NCI-H2171 treated with DMSO at 0.1 percent for 48 hours (cell line): ENCODE measurements around the gene POSTN.

Experiments used
- DNase-seq: peaks from one replicate; lab custom pipeline; 2025; lab: John Stamatoyannopoulos, UW

POSTN gene

DNA sequence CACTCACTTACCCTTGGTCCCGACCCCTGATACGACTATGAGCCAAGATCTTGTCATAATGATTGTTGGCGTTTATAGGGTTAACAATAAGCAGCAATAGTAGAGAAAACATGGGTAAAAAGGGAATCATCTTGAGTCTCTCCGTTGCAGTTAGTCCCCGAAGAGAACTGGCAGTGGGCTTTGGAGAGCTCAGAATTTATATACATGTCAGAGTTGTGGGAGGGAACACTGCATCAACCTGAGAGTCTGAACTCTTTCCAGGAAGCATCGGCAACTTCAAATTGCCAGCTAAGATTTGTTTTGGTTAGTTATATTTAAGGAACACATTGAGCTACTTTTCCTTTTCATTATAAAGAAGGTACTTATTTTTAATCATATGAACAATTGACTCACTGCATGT is at the start of gene POSTN:
Gene POSTN, minus strand, starts transcription at position 172 of the 400 bp plus-strand sequence. Its CDS starts 42 bp downstream, at position 130.
- no peak for DNase-seq

GRCh38 chr13:37647031-37647650 is 48.6 kb upstream of the POSTN start:
- DNase-seq: no peak

- DNase-seq: no peak
Observed at GRCh38 chr13:37646531-37646930, 48.0 kb upstream of the POSTN start.

DNA sequence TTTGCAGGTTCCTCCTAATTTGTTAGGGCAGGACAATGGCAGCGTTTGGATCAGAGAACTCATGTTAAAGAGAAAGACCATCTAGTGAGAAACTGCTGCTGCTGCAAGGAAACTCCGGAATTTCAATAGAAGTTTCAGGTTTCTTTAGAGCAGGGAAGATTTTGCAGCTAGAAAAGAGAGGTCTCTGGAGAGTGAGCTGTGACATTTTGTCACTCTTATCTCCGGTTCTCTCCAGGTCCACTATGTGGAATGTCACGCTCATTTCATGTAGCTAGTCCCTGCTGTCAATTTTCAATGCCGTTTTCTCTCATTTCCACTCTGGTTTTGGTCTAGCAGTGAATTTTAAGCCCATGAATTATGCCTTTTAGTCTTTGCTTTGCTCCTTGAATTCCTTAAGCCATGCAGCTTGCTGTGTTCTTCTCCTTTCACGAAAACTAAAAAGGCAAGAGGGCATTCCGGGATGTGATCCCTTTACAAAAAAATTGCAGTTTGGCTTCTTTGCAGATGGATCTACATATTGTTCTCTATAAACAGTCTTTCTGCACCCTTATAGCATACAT is 46.7 kb upstream of the POSTN start:
- no peak for DNase-seq

DNA sequence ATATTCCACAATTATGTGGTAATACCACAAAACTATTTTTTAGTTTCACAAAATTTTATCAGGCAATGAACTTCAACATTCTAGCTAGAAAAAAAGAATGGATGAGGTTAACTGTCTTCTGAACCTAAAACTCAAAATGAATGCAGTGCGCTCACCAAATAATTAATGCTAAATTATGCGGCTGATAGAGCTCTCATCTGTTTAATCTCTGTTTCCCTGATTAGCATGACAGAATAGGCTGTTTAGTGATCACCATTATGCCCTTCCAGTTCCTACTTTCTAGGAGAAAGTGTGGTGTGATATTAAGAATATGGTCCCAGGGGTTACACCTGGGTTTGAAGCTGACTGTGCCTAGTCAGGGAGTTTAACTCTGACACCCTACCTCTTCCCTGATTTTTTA is 42.8 kb upstream of the POSTN start:
- no peak for DNase-seq

- no peak for DNase-seq
Observed at GRCh38 chr13:37640499-37640898, 41.9 kb upstream of the POSTN start.

DNA sequence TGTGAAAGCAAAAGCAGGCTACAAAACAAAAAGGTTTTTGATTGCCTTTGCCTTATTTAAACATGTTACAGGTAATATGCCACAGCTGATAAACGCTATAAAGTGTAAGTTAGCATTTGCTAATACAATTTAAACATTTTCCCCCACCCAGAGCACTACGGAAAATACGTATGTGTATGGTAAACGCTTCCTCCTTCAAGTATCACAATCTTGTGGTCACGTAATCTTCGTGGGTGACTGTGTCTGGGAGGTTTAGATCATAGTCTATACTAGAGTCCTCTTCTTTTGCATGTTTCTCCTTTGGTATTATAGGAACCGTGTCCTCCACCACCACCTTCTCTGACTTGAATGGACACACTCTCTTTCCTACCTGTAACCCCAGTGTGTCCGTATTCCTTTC is 38.1 kb upstream of the POSTN start:
- no peak for DNase-seq

- no peak for DNase-seq
Observed at GRCh38 chr13:37632294-37632693, 33.7 kb upstream of the POSTN start.

DNA sequence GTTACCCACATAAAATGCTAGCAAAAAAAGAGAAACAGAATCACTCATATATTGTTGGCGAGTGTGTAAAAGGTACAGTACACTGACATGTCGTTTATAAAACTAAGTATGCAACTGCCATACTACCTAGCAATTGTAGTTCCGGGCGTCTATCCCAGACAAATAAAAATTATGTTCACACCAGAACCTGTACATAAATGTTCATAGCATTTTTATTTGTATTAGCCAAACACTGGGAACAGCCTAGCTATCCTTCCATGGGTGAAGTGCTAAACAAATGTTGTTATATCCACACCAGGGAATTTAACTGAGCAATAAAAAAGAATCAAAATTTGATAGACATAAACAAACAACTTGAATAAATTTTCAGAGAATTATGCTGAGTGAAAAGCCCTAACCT is 28.9 kb upstream of the POSTN start:
- no peak for DNase-seq

DNA sequence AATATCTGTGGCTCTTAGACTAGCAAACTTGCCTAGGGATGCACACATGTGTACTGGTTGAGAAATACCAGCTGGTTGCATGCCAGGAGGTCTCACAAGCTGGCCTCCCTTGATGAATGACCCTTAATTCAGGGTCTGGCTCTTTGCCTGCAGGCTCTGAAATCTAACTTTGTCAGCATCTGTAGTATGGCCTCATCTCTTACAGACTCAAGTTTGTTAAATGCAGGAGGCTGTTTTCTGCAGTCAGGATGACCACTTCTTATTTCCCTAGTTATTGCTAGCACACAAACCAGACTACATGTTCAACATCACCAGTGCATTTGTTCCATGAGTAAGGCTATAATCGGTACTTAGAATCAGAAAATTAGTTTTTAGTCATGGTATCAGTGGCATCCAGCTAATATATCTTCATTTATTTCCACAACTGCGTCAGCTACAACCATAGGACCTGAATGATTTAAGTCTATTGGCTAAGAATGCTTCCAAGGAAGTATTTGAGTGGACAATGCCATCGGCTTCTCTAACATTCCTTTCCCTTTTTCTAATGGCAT is 23.3 kb upstream of the POSTN start:
- no peak for DNase-seq

DNA sequence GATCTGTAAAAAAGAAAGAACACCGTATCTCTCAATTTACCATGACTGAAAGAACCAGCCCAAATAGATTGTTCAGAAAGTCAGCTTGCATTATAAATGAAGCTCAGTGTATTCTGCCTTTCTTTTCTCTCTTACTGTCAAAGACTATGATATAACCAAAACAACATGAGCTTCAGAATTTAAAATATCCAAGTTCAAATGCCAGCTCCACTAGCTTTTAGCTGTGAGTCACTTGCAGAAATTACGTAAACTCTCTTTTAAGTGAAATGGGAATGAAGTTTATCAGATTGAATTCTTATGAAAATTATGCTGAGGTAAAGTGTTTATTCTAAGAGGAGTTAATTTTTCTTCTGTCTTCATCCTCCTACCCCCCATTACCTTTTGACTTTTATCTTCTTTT is 20.0 kb upstream of the POSTN start:
- DNase-seq: no peak

DNA sequence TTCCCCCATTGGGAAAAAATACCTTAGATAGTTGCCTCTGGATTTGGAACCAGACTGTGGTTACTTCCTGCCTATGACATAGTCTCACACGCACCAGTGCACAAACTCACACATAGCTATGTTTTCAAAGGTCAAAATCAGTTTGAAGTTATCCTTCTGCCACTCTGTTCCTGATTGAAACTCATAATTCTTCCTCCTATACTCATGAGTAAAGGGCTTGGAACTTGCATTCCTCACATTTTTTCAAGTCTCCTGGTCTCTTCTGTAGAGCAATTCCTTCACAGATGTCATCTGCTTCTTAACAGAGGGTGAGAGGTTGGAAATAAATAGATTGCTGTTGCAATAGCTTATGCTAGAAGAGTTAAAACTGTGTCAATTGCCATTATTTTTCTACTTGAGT is 18.6 kb upstream of the POSTN start:
- no peak for DNase-seq

- DNase-seq: no peak
Observed at GRCh38 chr13:37616131-37616530, 17.6 kb upstream of the POSTN start.

- DNase-seq: no peak
Observed at GRCh38 chr13:37615276-37615675, 16.7 kb upstream of the POSTN start.

DNA sequence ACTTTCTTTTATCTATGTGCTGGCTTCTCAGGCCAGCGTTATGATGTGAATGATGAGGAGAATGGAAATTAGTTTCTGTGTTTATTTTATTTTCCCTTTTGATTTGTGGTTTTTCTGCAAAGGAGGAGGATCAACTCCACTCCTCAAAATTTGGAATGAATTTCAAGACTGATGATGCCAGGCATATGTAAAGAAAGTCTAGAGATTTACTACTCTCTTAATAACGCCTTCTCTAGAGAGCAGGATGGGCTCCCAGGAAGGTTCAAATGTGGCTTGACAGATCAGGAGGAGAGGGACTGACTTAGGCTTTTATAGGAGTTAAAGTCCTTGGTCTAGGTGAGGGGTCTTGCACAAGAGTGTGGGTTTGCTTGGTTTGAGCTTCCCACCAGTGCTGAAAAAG is 15.1 kb upstream of the POSTN start:
- DNase-seq: no peak

- DNase-seq: no peak
Observed at GRCh38 chr13:37613236-37613635, 14.7 kb upstream of the POSTN start.

DNA sequence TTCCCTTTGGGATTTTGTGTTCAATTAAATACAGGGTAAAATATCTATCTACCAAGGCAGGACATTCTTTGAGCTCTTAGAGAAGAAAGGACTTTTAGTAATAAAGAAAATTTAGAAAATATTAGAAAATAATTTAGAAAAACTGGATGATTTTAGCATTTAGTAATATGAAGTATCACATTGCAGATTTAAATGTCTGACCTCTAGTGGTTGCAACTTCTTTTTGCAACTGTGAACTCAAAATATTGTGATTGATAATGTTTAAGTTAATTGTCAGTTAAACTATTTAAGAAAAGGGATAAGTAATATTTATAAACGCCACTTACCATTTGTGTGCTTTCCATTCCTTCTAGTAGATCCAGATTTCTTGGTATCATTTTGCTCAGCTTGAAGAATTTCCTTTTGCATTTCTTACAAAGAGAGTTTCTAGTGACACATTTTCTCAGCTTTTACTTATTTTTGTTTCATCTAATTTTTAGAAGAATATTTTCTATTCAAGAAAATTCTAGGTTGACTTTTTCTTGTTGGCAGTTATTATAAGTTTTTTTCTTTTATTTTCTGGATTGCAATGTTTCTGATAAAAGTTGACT is 10.3 kb upstream of the POSTN start:
- DNase-seq: no peak

DNA sequence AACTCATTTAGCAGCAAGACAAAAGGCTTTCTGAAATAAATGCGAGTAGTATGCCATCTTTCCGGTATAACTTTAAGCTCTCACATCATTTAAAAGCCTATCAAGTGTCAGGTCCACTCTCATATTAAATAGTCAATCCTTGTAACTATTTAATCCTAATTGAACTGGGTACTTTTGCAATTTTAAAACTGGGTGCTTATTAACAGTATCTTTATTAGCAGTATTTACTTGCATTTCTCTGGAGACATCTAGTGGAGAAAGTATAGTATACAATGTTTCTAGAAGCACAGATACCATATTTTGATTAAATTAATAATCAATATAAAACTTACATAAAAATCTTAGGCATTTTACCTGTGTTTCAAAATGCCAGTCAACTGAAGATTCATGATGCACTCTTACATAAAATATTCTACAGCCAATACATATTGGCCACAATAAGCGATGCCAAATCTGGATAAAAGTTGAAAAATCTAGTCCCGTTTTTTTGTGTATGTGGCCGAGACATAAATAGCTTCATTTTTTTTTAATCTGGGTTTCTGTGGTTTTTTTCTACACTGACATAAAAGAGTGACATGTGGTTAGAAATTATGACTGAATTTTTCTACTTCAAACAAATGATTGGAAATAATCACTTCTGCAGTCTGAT is 4.3 kb upstream of the POSTN start:
- DNase-seq: no peak

GRCh38 chr13:37601648-37602440 is 3.3 kb upstream of the POSTN start:
- DNase-seq: no peak

GRCh38 chr13:37599519-37599918 is 951 bp upstream of the POSTN start:
- no peak for DNase-seq

GRCh38 chr13:37597477-37598025 is 1.0 kb downstream of the POSTN start:
- no peak for DNase-seq

- DNase-seq: no peak
Observed at GRCh38 chr13:37596805-37597204, 1.8 kb downstream of the POSTN start.
